GM12801 (cell line): Measurements from ENCODE around the gene NTNG1.

Experiments used
- CTCF ChIP-seq: IDR thresholded peaks from one replicate; pipeline ENCODE4 v1.5.1; 2011; ENCODE audit warnings: control low read depth; ENCODE audit not compliant: insufficient read length; ENCODE audit errors: extremely low read depth

NTNG1 gene

GRCh38 chr1:107358619-107359327 is 217.9 kb downstream of the NTNG1 start:
- TF ChIP-seq CTCF, result no peak

GRCh38 chr1:107359472-107360241 is 218.8 kb downstream of the NTNG1 start:
- no peak for TF ChIP-seq CTCF

GRCh38 chr1:107362468-107363140 is 221.8 kb downstream of the NTNG1 start:
- TF ChIP-seq CTCF, result no peak

GRCh38 chr1:107363154-107363553 is 222.3 kb downstream of the NTNG1 start:
- TF ChIP-seq CTCF, result no peak

GRCh38 chr1:107365527-107366240 is 224.8 kb downstream of the NTNG1 start:
- TF ChIP-seq CTCF, result no peak

- TF ChIP-seq CTCF, result no peak
These were observed 237.6 kb downstream of the NTNG1 start for GRCh38 chr1:107378426-107378825.

- no peak for TF ChIP-seq CTCF
These were observed 238.0 kb downstream of the NTNG1 start for GRCh38 chr1:107378866-107379265.
